ENCODE measurements around the gene SLK. TPM values are rescaled to one million over a fixed set of nuclear protein-coding genes. Genes with fewer than 3 reads are reported as not detected.

SLK gene
- total and polyA plus RNA-seq, 2 experiments from 2014 or later = 6.6 to 37.1 TPM

GRCh38 chr10:104013489-104013888 is 46.5 kb downstream of the SLK start:
- Histone ChIP-seq H3K4me3 (no peak overlapping the region), H3K36me3 (ENCODE audit: low read depth) (peaks cover 14% of the 10 kb centered on the region), H2AFZ (no peak overlapping the region), H3K4me1 (ENCODE audit: insufficient read depth) (peaks cover 7% of the 10 kb centered on the region; the same call in 1 of the 2 replicates), H3K27me3 (replicated peaks; ENCODE audit: insufficient read depth) (no peaks in the 10 kb centered on the region), H3K9me2 (ENCODE audit: insufficient read depth) (no peaks in the 10 kb centered on the region), H3K27ac (no peak overlapping the region), H3K4me2 (ENCODE audit: unreplicated experiment) (no peak overlapping the region), H4K20me1 (ENCODE audit: insufficient read depth) (no peaks in the 10 kb centered on the region), H3K9me3 (ENCODE audit: low read depth) (no peaks in the 10 kb centered on the region), H3K9ac (no peak overlapping the region), H3K79me2 (ENCODE audit: insufficient read depth) (0 out of 2 replicates have a peak, but pooled peaks cover 4% of the 10 kb centered on the region), H3F3A (ENCODE audit: insufficient read depth) (0 out of 2 replicates have a peak, but pooled peaks cover 8% of the 10 kb centered on the region)
- WGBS, 2 experiments (ENCODE audit: low coverage in 1 of 2, low lambda C conversion rate in 2 of 2, missing lambda C conversion rate in 2 of 2) = 88 to 91% methylated on average over 4 of the region's 4 CpGs
- DNase-seq = no peak
- TF ChIP-seq EZH2 (IDR thresholded peaks at IDR 0.05; ENCODE audit: insufficient read depth, poor library complexity, severe bottlenecking) = no peak
- TF ChIP-seq EZH2phosphoT487 (IDR thresholded peaks at IDR 0.05; ENCODE audit: insufficient read depth, low read depth) = no peak
- in situ Hi-C loops (cut with MboI) = no loop called here

- H3F3A ChIP-seq (ENCODE audit: insufficient read depth) = 0 out of 2 replicates have a peak, but pooled peaks cover 8% of the 10 kb centered on the region
- no peak overlapping the region for H3K4me2 ChIP-seq (ENCODE audit: unreplicated experiment)
- no peak overlapping the region for H3K4me3 ChIP-seq
- 0 out of 2 replicates have a peak, but pooled peaks cover 4% of the 10 kb centered on the region for H3K79me2 ChIP-seq (ENCODE audit: insufficient read depth)
- H3K9me2 ChIP-seq (ENCODE audit: insufficient read depth) = no peaks in the 10 kb centered on the region
- H3K9me3 ChIP-seq (ENCODE audit: low read depth) = no peaks in the 10 kb centered on the region
- no peak overlapping the region for H3K27ac ChIP-seq
- no peak overlapping the region for H3K9ac ChIP-seq
- no peak for TF ChIP-seq EZH2 (IDR thresholded peaks at IDR 0.05; ENCODE audit: insufficient read depth, poor library complexity, severe bottlenecking)
- no peak for TF ChIP-seq EZH2phosphoT487 (IDR thresholded peaks at IDR 0.05; ENCODE audit: insufficient read depth, low read depth)
- no peaks in the 10 kb centered on the region for H3K27me3 ChIP-seq (replicated peaks; ENCODE audit: insufficient read depth)
- no peaks in the 10 kb centered on the region for H4K20me1 ChIP-seq (ENCODE audit: insufficient read depth)
- 89 to 91% methylated on average over 2 of the region's 2 CpGs for WGBS, 2 experiments (ENCODE audit: low coverage in 1 of 2, low lambda C conversion rate in 2 of 2, missing lambda C conversion rate in 2 of 2)
- in situ Hi-C loops (cut with MboI) = no loop called here
- no peak overlapping the region for H2AFZ ChIP-seq
- H3K4me1 ChIP-seq (ENCODE audit: insufficient read depth) = peaks cover 7% of the 10 kb centered on the region; the same call in 1 of the 2 replicates
- no peak for DNase-seq
- H3K36me3 ChIP-seq (ENCODE audit: low read depth) = peaks cover 17% of the 10 kb centered on the region
Measured at GRCh38 chr10:104014176-104014575, 47.2 kb downstream of the SLK start.

- H4K20me1 ChIP-seq (ENCODE audit: insufficient read depth) = no peaks in the 10 kb centered on the region
- in situ Hi-C loops (cut with MboI) = no loop called here
Measured at GRCh38 chr10:104016661-104017060, 49.7 kb downstream of the SLK start.

GRCh38 chr10:104018471-104018870 is 51.5 kb downstream of the SLK start:
- in situ Hi-C loops (cut with MboI) = no loop called here
- 97% methylated on average over 6 of the region's 6 CpGs for WGBS, 2 experiments (ENCODE audit: low coverage in 1 of 2, low lambda C conversion rate in 2 of 2, missing lambda C conversion rate in 2 of 2)

More at GRCh38 chr10:104016661-104017060, 49.7 kb downstream of the SLK start:
- WGBS, 2 experiments (ENCODE audit: low coverage in 1 of 2, low lambda C conversion rate in 2 of 2, missing lambda C conversion rate in 2 of 2) = 94 to 97% methylated on average over 1 of the region's 1 CpG
- 0 out of 2 replicates have a peak, but pooled peaks cover 8% of the 10 kb centered on the region for H3F3A ChIP-seq (ENCODE audit: insufficient read depth)
- no peak for DNase-seq
- H3K4me3 ChIP-seq = no peak overlapping the region
- H3K4me1 ChIP-seq (ENCODE audit: insufficient read depth) = peaks cover 11% of the 10 kb centered on the region
- no peak overlapping the region for H3K4me2 ChIP-seq (ENCODE audit: unreplicated experiment)
- H3K9me3 ChIP-seq (ENCODE audit: low read depth) = no peaks in the 10 kb centered on the region
- H3K27me3 ChIP-seq (replicated peaks; ENCODE audit: insufficient read depth) = no peaks in the 10 kb centered on the region
- H3K79me2 ChIP-seq (ENCODE audit: insufficient read depth) = 0 out of 2 replicates have a peak, but pooled peaks cover 4% of the 10 kb centered on the region
- no peak for TF ChIP-seq EZH2 (IDR thresholded peaks at IDR 0.05; ENCODE audit: insufficient read depth, poor library complexity, severe bottlenecking)
- no peak for TF ChIP-seq EZH2phosphoT487 (IDR thresholded peaks at IDR 0.05; ENCODE audit: insufficient read depth, low read depth)
- no peaks in the 10 kb centered on the region for H3K9me2 ChIP-seq (ENCODE audit: insufficient read depth)
- H2AFZ ChIP-seq = no peak overlapping the region
- H3K9ac ChIP-seq = no peak overlapping the region
- H3K27ac ChIP-seq = no peak overlapping the region
- peaks cover 41% of the 10 kb centered on the region for H3K36me3 ChIP-seq (ENCODE audit: low read depth)

More at GRCh38 chr10:104018471-104018870, 51.5 kb downstream of the SLK start:
- no peaks in the 10 kb centered on the region for H3K9me3 ChIP-seq (ENCODE audit: low read depth)
- peaks cover 11% of the 10 kb centered on the region for H3K4me1 ChIP-seq (ENCODE audit: insufficient read depth)
- no peak overlapping the region for H3K4me3 ChIP-seq
- H3K4me2 ChIP-seq (ENCODE audit: unreplicated experiment) = no peak overlapping the region
- no peaks in the 10 kb centered on the region for H3K9me2 ChIP-seq (ENCODE audit: insufficient read depth)
- no peak overlapping the region for H3K27ac ChIP-seq
- H4K20me1 ChIP-seq (ENCODE audit: insufficient read depth) = no peaks in the 10 kb centered on the region
- DNase-seq = no peak
- no peak overlapping the region for H2AFZ ChIP-seq
- no peaks in the 10 kb centered on the region for H3F3A ChIP-seq (ENCODE audit: insufficient read depth)
- TF ChIP-seq EZH2 (IDR thresholded peaks at IDR 0.05; ENCODE audit: insufficient read depth, poor library complexity, severe bottlenecking) (no peak), EZH2phosphoT487 (IDR thresholded peaks at IDR 0.05; ENCODE audit: insufficient read depth, low read depth) (no peak)
- peaks cover 40% of the 10 kb centered on the region for H3K36me3 ChIP-seq (ENCODE audit: low read depth)
- H3K27me3 ChIP-seq (replicated peaks; ENCODE audit: insufficient read depth) = no peaks in the 10 kb centered on the region
- no peak overlapping the region for H3K9ac ChIP-seq
- H3K79me2 ChIP-seq (ENCODE audit: insufficient read depth) = no peaks in the 10 kb centered on the region

Data from GM23248 (cell line).